HG03039 (cell line): ENCODE data around the gene CDON.
"Not testable (repeated sequence)": the region's sequence is repeated elsewhere in the genome, so short reads cannot be mapped to it uniquely, and the experiment has no call there.

Experiments used
- ATAC-seq: cut with Tn5 transposase; IDR thresholded peaks from one replicate; pipeline ENCODE4 v1.9.1; 2021; ENCODE audit warnings: mild to moderate bottlenecking, moderate library complexity; ENCODE audit not compliant: unreplicated experiment

The CDON gene

DNA sequence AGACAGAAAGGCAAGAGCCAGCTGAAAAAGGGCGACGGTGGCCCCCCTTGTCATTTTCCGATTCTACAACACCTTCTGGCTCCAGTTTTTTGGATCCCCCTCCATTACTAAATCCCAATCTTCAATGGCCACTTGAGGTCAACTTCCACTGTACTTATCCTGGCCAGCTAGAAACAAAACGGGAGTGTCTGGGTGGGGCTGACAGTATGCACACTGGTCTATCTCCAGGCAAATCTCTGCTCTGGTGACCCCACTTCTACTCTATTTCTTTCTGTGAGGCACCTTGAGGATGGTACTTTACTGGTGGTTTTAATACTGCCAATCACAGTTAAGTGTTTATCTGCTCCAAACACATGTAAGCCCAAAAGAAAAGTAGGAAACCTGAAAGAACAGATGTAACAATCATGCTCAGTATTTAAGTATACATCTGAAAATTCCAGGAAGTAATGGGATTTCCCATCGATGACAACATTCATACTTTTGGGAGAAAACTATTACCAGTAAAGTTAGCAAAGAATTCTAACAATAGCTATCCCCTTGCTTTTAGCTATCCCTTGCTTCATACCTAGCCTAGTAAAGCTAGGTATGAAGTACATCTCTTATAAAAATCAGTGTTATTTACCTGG is 16.0 kb downstream of the CDON start:
- no peak for ATAC-seq

DNA sequence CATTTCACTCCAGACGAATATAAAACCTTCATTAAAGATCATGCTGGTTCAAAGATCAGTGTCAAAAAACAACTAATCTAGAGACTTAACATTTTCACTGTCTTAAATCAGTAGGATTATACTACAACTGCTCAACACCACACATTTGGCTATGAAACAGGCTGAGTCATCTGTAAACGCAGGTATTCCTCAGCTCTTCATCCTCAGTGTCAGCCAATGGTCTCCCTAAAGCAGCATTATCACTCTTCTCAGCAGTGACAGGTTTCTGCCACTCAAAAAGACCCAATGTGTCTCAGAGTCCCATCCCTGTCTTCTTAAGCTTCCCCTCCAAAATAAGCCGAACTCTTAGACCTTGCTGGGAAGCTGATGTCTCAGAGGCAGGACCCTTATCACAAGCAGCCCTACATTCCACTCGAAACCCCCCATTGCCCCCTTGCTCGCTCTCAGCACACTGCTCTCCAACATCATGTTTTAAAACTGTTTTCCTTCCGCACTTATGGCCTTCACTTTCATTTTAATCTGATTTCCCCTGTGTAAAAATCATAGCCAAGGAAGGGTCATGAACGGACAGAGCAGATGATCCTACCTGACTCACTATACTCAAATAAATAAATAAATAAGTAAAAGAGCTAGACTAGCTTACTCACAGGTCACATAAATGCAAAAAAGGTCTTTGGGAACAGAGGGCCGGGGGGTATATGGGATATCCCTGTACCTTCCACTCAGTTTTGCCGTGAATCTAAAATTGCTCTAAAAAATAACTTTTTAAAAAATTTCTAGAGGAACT is 23.0 kb downstream of the CDON start:
- no peak for ATAC-seq

DNA sequence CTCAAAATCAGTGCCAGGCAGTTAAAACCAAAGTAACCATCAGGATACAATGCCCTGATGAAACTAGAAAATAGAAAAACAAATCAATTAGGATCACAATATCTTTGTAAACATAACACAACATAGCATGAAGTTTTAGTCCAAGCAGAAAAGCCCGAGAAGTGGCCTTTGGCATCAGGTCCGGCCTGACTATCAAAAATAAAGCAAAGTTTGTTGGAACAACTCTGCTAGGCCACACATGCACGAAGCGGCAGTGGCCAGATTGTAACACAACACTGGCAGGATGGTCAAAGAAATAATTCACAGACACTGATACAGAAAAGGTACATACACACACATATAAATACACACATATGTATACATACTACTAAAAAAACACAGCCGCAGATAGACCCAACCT is 26.9 kb downstream of the CDON start:
- no peak for ATAC-seq

DNA sequence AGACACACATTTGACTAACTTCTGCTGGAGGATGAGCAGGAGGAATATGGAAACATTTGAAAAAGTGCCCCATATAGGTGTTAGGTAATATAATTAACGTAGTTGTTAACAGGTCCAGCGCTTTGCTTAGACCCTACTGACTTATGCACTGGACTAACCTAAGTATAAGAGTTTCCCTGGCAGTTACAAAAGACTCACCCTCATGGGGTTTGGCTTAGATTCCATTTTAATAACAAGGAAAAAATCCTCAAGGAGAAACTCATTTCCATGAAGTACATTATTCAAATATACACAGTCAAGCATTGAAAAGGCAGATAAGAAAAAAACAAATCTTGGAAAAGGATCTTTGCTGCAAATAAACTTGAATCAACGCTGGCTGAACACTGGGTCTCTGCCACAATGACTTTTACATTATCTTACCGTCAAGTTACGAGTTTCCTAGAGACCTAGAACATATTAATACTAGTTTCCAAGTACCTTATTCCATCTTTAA is 27.7 kb downstream of the CDON start:
- no peak for ATAC-seq

DNA sequence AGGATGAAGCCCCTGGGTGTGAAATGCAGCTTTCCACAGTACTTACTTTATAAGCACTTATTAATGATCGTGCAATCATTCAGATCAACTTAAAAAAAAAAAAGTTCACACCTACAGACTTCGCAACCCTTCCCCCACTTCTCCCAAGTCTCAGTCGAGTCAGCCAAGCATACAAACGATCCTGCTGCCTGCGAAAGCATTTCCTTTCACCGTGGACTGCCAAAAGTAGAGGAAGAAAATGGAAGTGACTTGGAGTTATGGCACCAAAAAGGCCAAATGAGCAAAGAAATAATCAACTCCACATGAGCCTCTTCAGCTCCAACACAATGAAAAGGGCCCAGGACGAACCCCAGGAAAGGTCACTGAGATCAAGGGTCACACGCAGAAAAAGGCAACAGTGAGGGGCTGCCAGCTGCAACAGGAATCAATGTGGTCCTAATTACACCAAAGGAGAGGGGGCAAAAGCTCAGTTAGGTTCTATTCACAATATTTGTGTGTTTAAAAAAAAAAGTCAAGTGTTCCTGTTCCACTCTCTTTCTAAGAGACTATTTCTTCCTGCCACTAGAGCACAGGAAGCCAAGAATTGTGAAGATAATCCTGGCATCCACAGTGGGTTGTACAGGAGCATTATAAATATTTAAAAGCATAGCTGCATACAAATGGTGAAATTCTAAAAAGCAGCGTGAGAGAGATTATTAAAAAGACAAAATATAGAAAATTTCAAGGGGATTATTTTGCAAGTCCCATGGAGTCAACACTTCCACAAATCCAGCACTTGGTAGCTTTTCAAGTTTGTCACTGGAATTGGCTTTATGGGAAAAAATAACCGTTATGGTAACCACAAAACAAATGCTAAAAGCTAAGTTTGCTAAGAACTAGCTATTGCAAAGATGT is 28.4 kb downstream of the CDON start:
- no peak for ATAC-seq

DNA sequence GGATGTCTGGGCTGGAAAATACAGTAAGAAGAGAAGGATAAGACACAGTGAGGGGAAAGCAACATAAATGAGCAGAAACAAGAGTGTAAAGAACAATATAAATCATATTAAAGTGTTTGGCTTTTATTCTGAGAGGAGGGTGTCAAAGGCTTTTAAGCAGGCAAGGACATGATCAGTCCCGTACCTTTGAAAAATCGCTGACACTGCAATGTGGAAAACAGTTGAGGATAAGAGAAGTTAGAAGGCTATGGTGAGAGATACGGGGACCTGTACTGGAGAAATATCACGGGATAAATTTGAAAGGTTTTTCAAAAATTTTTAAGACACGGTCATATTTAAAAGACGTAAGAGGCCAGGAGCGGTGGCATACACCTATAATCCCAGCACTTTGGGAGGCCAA is 30.3 kb downstream of the CDON start:
- ATAC-seq, result no peak

DNA sequence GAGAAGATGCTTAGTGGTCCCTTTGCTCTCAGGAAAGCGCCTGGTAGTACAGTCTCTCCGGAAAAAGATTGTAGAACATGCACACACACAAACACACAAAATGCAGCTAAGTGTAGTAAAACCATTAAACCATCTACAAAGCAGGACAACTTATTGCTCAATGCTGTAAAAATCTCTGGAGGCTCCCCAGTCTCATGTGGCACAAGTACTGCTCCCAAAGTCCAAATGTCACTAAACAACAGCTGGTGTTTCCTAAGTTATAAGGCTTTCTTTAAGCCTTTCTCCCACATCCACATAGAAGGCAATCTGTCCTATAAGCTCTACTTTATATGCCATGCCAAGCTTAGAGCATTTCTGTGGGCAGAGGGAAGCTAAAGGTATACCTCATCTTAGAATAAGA is 32.9 kb downstream of the CDON start:
- ATAC-seq, result no peak

DNA sequence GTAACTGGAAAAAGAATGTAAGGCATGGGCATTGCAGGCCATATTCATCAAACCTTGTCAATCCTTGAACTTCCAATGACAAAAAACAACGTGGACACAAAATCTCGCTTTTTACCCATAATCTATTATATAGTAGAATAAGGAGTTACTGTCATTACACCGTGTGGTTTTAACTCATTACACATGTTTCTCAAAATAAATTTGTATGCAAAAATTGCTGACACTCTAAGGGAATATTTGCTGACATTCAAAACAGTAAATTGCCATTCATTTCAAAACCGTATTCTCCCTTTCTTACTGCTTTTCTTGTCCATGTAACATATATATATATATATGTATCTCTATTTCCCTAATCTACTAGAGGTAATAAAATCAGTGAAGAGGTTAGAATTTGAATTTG is 33.4 kb downstream of the CDON start:
- ATAC-seq, result no peak

DNA sequence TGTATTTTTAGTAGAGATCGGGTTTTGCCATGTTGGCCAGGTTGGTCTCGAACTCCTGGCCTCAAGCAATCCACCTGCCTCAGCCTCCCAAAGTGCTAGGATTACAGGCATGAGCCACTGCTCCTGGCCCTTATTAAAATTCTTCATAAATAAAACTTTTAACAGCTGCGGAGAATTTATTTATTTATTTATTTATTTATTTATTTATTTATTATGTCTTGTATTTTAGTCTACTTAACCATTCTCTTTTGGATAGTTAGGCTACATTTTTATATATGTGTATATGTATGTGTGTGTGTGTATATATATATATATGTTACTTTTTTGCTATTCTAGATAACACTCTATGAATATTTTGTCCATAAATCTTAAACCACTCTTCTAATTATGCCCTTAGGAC is 34.1 kb downstream of the CDON start:
- not testable (repeated sequence) for ATAC-seq

DNA sequence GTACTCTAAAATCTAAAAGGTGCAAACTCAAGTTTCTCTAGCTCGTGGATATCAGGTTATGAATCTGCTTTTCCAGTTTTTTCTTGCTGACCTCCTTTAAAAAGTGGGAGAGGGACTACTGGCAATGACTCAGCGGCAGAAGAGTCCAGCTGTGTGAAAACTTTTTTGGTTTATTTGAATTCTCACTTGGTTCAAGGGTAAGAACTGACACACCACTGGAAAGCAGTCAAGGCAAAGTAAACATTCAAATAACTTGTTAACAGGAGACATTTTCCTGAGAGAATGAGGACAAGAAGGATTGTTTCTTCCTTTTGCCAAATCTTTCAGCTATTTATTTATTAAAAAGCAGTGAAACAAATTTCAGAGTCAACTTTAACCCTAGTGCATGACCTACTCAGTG is 36.1 kb downstream of the CDON start:
- no peak for ATAC-seq

DNA sequence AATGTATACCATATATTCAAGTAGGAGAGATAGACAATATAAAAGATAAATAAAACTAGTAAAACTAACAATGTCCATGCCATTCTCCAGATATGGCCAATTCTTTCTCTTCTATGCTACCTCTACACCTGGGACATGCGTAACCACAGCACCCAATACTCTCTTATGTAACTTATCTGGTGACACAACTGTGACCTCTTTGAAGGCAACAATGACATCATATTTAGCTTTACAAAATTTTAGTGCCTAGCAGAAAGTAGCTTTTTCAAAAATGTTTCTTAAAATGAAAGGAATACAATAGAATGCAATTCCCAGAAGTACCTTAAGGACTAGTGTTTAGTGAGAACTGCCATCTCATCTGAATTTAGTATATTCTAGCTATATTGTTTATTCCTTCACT is 36.8 kb downstream of the CDON start:
- no peak for ATAC-seq

DNA sequence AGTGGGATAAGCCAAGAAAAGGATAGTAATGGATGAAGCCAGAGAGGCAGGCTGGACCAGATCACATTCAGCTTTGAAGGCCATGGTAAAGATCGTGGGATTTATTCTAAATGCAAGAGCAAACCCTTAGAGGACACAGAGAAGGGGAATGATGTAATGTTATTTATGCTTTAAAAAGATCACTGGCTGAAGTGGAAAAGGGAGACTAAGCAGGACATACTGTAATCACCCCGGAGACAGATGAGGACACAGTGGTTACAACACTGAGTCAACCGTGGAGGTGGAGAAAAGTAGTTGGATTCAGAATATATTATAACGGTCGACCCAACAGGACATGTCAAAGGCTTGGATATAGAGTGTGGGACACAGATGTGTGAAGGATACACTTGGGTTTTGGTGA is 38.5 kb downstream of the CDON start:
- ATAC-seq, result no peak

DNA sequence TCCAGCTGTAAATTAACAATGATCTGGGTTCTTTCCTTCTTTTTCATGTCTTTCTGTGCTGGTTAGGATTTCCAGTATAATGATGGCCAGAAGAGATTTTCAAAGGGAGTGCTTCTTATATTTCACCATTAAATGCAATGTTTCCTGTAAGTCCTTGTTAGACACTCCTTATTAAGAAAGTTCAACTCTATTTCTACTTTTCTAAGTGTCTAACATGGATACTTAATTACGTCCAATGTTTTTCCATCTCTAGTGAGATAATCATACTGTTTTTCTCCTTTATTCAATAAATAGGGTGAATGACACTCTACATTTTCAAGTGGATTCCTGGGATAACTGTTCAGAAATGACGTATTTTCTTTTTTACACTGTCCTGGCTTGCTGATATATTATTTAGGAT is 49.8 kb downstream of the CDON start:
- no peak for ATAC-seq

DNA sequence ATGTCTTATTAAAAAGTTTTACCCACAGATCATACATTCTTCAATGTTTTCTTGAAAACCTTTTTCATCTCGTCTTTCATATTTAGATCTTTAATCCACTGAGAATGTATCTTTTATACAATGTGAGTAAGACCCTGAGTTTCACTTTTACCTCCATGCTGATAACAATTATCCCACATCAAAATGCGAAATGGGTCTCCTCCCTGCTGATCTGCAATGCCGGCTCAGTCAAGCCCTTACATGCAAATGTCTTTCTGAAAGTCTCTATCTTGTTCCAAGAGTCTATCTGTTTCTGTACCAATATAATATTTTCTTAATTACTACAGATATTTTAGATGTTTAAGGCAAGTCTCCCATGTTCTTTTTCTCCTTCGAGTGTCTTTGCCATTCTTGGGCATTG is 50.9 kb downstream of the CDON start:
- ATAC-seq, result no peak

DNA sequence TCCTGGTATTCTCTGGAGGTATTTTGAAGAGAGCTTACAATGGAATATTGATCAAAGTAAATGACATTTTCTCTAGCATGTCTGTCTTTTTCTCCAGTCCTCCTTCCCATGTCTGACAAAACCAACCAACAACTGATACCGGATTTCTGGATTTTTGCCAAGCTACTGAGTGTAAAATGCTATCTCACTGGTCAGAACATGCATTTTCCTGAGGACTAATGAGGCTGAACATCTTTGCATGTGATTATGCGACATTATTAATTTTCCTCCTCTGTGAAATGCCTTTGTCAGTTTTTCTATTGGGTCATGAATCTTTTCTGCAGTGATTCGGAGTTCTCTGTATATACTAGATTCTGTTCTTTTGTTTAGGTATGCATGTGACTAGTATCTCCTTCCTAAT is 51.4 kb downstream of the CDON start:
- no peak for ATAC-seq

DNA sequence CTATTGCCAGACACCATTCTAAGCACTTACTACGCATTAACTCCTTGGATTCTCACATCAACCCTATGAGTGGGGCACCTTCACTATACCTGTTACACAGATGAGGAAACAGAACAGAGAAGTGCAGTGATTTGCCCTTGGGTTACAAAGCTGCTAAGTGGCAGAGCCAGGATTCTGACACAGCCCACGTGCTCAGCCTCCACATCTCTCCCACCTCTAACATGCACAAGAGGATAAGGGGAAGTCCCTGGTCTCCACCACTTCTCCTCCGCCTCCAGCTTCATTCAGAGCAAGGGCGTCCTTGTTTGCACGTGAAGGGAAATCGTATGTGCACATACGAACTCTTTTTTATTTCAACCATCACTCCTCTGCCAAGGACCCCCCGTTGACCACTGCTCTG is 53.7 kb downstream of the CDON start:
- ATAC-seq, result no peak

DNA sequence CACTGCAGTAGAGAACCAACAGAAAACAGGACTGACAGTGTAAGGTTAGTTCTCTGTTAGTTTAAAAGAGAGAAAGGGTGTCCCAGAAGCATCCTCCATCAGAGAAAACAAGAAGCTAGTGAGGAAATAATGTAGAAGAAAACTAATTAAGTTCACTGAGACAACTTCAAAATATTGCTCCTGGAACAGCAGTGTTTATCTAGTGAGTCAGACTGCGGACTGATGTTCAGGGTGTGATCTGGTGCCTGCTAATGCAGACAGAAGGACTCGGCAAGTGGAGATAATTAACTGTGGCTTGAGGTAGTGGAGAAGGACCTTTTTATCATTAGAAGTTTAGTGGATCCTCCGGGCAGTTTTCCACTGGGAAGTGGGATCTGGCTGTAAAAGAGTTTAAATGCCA is 55.4 kb downstream of the CDON start:
- ATAC-seq, result no peak

DNA sequence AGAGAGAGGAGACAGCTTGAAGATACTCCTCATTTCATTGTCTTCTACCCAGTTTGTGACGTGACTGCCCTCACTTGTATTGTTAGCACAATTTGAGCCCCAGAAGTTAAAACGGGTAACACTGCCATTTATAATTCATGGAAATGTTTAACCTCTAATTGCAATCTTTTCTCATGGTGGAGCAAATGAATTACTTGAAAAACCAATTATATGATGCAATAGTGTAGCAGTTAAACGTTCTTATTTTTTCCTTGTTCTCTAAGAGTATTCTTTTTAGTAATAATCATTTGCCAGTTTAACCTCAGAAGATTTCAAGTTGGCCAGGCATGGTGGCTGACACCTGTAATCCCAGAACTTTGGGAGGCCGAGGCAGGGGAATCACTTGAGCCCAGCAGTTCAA is 56.6 kb downstream of the CDON start:
- no peak for ATAC-seq

DNA sequence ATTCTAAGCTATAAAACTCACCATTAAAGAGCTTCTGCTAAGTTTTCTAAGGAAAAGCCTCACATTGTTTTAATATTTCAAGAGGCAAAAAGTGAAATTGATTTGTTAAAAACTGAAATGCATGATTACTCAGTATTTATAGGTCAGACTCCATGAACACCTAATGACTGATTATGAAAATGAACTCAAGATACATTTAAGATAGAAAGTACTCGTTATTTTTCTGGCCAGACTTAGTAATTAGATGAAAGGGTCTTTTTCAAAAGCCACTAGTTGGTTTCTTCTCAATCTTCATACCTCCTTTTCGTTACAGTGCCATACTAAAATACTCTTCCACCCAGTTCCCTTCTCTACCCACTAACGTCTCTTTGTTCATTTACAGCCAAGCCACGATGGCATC is 60.5 kb downstream of the CDON start:
- no peak for ATAC-seq

DNA sequence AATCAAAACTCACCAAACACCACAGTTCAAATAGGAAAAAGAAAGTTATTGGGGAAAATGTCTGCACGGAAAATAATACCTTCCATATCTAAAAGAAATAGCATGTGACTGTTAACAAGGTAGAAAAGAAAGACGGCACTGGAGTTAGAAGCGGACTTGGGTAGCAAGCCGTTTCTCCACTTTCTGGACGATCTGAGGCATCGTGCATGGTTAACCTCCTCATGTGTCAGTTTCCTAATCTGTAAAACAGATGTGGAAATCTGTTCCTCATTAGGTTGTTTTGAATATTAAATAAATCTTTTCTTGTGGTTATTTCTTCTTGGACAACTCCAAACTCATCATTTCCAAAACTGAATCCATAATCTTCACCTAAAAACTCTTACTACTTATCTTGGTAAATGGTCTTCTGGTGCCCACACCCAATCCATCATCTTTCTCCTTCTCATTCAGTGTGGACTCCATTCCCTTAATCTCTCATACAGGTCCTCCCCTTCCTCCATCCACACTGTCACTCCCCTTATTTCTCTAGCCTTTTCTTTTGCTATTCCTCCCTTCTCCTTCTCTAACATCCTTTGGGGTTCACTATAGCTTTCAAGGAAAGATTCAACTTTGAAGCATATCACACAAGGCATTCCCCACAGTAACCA is 63.3 kb downstream of the CDON start:
- no peak for ATAC-seq

DNA sequence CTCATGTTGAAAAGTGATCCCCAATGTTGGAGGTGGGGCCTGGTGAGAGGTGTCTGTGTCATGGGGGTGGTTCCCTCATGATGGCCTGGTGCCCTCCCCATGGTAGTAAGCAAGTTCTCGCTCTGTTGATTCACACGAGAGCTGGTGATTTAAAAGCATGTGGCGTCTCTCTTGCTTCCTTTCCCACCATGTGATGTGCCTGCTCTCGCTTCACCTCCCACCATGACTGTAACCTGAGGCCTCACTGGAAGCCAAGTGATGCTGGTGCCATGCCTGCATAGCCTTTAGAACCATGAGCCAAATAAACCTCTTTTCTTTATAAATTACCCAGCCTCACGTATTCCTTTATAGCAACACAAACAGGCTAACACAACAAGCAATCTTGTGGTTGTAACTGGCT is 64.4 kb downstream of the CDON start:
- no peak for ATAC-seq
